Endothelial cell of umbilical vein (primary cell): ENCODE results near the gene NRXN3.

Source experiments
- EZH2 ChIP-seq: IDR thresholded peaks from 2 replicates; pipeline ENCODE4 v1.6.1; 2012; ENCODE audit warnings: borderline replicate concordance, low read depth, mild to moderate bottlenecking, moderate library complexity, low read length, inconsistent platforms; ENCODE audit not compliant: severe bottlenecking
- JUN ChIP-seq: IDR thresholded peaks from 2 replicates; pipeline ENCODE4 v1.6.1; 2011; ENCODE audit warnings: borderline replicate concordance, low read depth; ENCODE audit not compliant: insufficient read length, insufficient read depth
- POLR2A ChIP-seq: IDR thresholded peaks from 2 replicates; pipeline ENCODE4 v1.6.1; 2012; ENCODE audit warnings: low read depth, mild to moderate bottlenecking, control low read depth, low read length
- TF ChIP-seq, protein P1 (sequence below): IDR thresholded peaks from 2 replicates; pipeline ENCODE4 v1.6.1; 2011; ENCODE audit not compliant: insufficient read depth, insufficient read length

DNA sequence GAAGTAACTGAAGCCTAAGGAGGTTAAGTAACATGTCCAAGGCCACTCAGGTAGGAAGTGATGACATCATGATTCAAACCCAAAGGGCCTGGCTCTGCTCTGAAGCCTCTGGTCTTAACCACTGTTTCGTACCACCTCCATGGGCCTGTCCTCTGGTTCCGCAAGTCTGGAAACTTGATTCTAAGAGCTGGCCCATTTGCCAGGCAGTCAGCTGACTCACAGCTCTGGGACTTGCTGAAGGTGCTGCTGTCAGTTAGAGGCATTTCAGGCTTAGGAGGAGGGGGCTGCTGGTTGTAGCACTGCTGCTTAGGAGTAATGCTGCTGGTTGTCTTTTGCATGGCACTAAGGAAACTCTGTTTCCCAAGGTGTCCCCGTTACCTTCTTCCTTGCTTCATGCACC lies 7.9 kb downstream of the NRXN3 start:
- TF ChIP-seq, protein P1, sequence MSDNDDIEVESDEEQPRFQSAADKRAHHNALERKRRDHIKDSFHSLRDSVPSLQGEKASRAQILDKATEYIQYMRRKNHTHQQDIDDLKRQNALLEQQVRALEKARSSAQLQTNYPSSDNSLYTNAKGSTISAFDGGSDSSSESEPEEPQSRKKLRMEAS, result no peak
- TF ChIP-seq POLR2A, result no peak
- TF ChIP-seq JUN, result no peak
- TF ChIP-seq EZH2, result no peak
